ENCODE measurements around the gene GDPD5.

Gene GDPD5

DNA sequence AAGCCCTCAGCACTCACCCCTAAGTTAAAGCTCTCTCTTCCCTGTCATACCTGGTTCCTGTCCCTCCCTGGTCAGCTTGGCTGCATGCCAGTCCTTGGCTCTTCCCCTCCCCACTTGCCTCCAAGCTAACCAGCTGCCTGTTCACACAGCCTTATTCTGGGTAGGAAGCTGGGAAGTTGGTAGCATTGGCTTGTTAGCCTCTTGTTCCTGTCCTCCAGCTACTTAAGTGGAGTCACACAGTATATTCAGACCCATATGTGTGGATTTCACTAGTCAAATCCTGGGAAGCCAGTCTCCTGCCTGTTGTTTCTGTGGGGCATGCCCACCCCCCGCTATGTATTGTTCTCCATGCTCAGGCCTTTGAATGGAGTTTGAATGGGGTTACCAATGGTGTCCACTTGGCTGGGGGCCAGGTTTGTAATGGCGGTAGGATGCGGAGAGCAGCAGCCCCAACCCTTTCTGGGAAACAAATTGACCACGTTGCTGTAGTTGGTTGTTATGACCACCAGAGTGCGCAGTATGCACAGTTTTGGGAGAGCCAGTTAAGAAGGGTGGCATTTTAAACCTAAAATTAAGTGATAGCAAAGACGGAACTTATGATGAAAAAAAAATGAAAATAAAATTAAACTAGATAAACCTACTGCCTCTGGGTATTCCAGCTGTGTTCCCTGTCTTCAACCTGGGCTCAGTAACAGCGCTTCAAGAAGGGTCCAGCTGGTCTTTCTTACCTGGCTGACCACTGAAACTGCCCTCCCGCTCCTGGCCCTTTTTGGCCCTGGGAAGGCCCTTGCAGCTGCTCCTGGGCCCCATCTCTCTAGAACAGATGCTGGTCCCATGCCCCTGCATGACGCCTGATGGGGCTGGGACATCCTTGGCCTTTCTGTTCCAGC, 137.1 kb downstream of the GDPD5 start:
- DNase-seq: peak; percentile 72

DNA sequence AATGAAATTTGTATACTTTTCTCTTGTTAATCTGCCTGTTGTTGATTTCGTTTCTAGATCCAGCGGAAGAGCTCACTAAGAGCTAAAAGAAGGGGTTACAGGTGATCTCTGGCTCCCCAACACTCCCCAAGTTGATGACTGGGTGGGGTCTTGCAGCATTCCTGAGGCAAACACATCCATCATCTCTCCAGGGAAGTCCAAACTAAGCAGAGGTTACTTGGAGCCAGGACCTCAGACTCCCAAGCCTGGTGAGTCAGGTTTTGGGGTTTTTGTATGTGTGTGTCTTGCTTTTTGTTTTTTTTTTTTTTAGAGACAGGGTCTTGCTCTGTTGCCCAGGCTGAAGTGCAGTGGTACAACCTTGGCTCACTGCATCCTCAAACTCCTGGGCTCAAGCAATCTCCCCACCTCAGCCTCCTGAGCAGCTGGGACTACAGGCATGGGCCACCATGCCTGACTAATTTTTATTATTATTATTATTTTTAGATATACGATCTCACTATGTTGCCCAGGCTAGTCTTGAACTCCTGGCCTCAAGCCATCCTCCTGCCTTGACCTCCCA, 137.9 kb downstream of the GDPD5 start:
- DNase-seq: no peak

DNA sequence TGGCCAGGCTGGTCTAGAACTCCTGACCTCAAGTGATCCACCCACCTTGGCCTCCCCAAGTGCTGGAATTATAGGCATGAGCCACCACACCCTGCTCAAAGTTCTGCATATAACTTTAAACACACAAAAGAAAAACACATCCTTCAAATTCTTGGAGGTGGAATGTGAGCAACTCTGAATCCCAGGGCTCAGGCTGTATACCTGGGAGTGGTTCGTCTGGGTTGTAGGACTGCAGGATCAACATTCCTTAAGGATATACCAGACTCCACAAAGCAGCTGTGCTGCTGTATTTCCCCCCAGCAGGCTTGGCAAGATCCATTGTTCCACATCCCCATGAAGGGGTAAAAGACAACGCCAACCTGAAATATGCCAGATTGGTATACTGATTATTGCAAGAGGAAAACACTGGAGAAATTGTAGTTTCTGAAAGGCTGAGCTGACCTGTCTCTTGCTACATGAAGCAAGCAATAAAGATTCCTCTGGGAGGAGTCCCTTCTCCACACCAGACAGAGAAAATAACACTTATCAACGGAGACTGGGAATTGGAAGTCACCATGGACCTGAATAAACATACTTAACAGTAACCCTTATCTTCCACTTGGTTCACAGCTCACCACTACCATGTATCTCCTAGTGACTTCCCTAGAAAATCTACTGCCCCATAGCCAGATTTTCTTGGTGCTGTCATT, 138.7 kb downstream of the GDPD5 start:
- no peak for DNase-seq
